K562 (cell line): ENCODE data around the gene CMTM4. TPM values are rescaled to one million over a fixed set of nuclear protein-coding genes. Genes with fewer than 3 reads are reported as not detected.

ENCODE experiments used
- ATAC-seq: fragments of 200-7000 bp; cut with Tn5 transposase; 3 replicates; pipeline ENCODE4 v1.9.1; 2020; ENCODE audit warnings: moderate library complexity
- BruUV-seq: library from RNA; stranded (reverse); fragments of 400-500 nt; replicated peaks from 2 replicates; lab custom pipeline; 2021; lab: Mats Ljungman, UMichigan
- CTCF ChIA-PET: fragments of 300-600 bp; formaldehyde crosslinking; extraction: SDS; loops from one replicate; lab custom pipeline; 2021; ENCODE audit warnings: low intra/inter-chr PET ratio; lab: Yijun Ruan, JAX
- POLR2A ChIA-PET: fragments of 300-600, 350-650 bp; sonication (Branson Sonifier 250); formaldehyde crosslinking; extraction: SDS; loops from one replicate; lab custom pipeline; 2021; ENCODE audit warnings: antibody characterized with exemption, inconsistent platforms; lab: Yijun Ruan, JAX
- DNase-seq, 4 experiments: peaks; one replicate each; pipeline versions ENCODE4 v3.0.0 to v3.0.0-alpha.2; 2011 to 2018; ENCODE audit warnings: low spot score in 3 of 4, mixed read lengths in 3 of 4; ENCODE audit errors: extremely low read depth in 1 of 4
- FAIRE-seq: peaks from 2 replicates; lab custom pipeline; 2011; peaks lifted over from hg19 to GRCh38; lab: Jason Lieb, UNC
- H2AFZ ChIP-seq: 2 replicates; pipeline ENCODE4 v1.6.0; 2011; ENCODE audit warnings: low read depth, low read length, control low read depth, inconsistent platforms
- H3K27ac ChIP-seq: fragments of 200-600 bp; 3 replicates; pipeline ENCODE4 v1.8.0; 2011; ENCODE audit warnings: low read depth, mild to moderate bottlenecking, control low read depth, inconsistent platforms, low read length, moderate library complexity, mixed read lengths; ENCODE audit errors: extremely low read depth
- H3K27me3 ChIP-seq, 2 experiments: fragments of 300-600 bp in 1 of 2; 2 replicates in 1 of 2; 3 replicates in 1 of 2; pipeline versions ENCODE4 v1.6.0 to v1.8.0; 2011; ENCODE audit warnings: inconsistent platforms in 2 of 2, low read length in 2 of 2, mild to moderate bottlenecking in 1 of 2, mixed read lengths in 1 of 2, moderate library complexity in 1 of 2; ENCODE audit not compliant: control insufficient read depth in 2 of 2, insufficient read depth in 2 of 2
- H3K36me3 ChIP-seq: fragments of 300-600 bp; 3 replicates; pipeline ENCODE4 v1.8.0; 2011; ENCODE audit warnings: mild to moderate bottlenecking, low read length, inconsistent platforms; ENCODE audit not compliant: control insufficient read depth, insufficient read depth
- H3K4me1 ChIP-seq, 2 experiments: fragments of 200-600 bp in 1 of 2; replicated peaks in 1 of 2; 2 replicates in 1 of 2; 3 replicates in 1 of 2; pipeline versions ENCODE4 v1.5.1 to v1.8.0; 2011; ENCODE audit warnings: inconsistent platforms in 2 of 2, low read length in 2 of 2, mild to moderate bottlenecking in 1 of 2, mixed read lengths in 1 of 2, moderate library complexity in 1 of 2; ENCODE audit not compliant: control insufficient read depth in 2 of 2, insufficient read depth in 2 of 2
- H3K4me2 ChIP-seq: 2 replicates; pipeline ENCODE4 v1.6.1; 2011; ENCODE audit warnings: low read length, control low read depth, inconsistent platforms, mixed read lengths; ENCODE audit not compliant: insufficient read depth
- H3K4me3 ChIP-seq: fragments of 200-600 bp; sonication (generic), shearing (Covaris generic); 2 replicates; pipeline ENCODE4 v1.5.1; 2016; ENCODE audit warnings: control low read depth, inconsistent platforms
- H3K79me2 ChIP-seq: fragments of 200-600 bp; 3 replicates; pipeline ENCODE4 v1.8.0; 2011; ENCODE audit warnings: low read length, inconsistent platforms; ENCODE audit not compliant: control insufficient read depth, insufficient read depth
- H3K9ac ChIP-seq, 2 experiments: 2 replicates each; pipeline versions ENCODE4 v1.6.0 to v1.6.1; 2011; ENCODE audit warnings: low read depth in 2 of 2, low read length in 2 of 2, control low read depth in 1 of 2, inconsistent platforms in 1 of 2, mild to moderate bottlenecking in 1 of 2, mixed read lengths in 1 of 2; ENCODE audit not compliant: insufficient read depth in 1 of 2
- H3K9me1 ChIP-seq: one replicate; pipeline ENCODE4 v1.6.0; 2011; ENCODE audit warnings: inconsistent platforms, mild to moderate bottlenecking, low read length, moderate library complexity; ENCODE audit not compliant: control insufficient read depth, insufficient read depth
- H3K9me3 ChIP-seq: replicated peaks from 2 replicates; pipeline ENCODE4 v1.5.1; 2011; ENCODE audit warnings: low read depth, low read length, inconsistent platforms; ENCODE audit not compliant: control insufficient read depth, insufficient read depth
- H4K20me1 ChIP-seq: replicated peaks from 2 replicates; pipeline ENCODE4 v1.6.1; 2011; ENCODE audit warnings: low read length, inconsistent platforms, mixed read lengths; ENCODE audit not compliant: control insufficient read depth, insufficient read depth
- PHF21A ChIP-seq: fragments of 450-650 bp; IDR thresholded peaks from 2 replicates; pipeline ENCODE4 v1.6.1; 2017; ENCODE audit warnings: low read depth, borderline replicate concordance
- RBM25 ChIP-seq: fragments of 200-400 bp; formaldehyde crosslinking; IDR thresholded peaks from 2 replicates; pipeline ENCODE4 v1.6.1; 2018; ENCODE audit warnings: low read length, low read depth, moderate library complexity; ENCODE audit not compliant: severe bottlenecking
- ZNF121 ChIP-seq: sonication (generic); formaldehyde crosslinking; conservative IDR thresholded peaks from 2 replicates; pipeline ENCODE4 v1.8.0; 2022; ENCODE audit warnings: missing genetic modification reagents
- WGBS: fragments of 100-300 bp; shearing (Covaris generic); methylation state at CpG from one replicate; pipeline ENCODE4 v1.1.6; 2016; ENCODE audit warnings: low coverage, mixed read lengths; ENCODE audit not compliant: insufficient coverage; ENCODE audit errors: missing lambda C conversion rate; 5-methylcytosine and 5-hydroxymethylcytosine counted together
- in situ Hi-C: fragments of 300-500 bp; cut with MboI; formaldehyde crosslinking; loops from 4 replicates; pipeline ENCODE4 v1.15.0; 2018; ENCODE audit warnings: inconsistent platforms, mixed read lengths
- intact Hi-C: fragments of 100-400 bp; cut with micrococcal nuclease; formaldehyde crosslinking; loops from 2 replicates; pipeline ENCODE4 v1.14.2; 2022
- polyA plus RNA-seq, 8 experiments: library from polyadenylated mRNA; depleted of rRNA in 4 of 8; stranded (reverse) in 5 of 8; unstranded in 3 of 8; fragments of >200 nt; fragmentation: Nextera tagmentation in 2 of 8; fragmentation: Illumina TruSeq in 1 of 8; extraction: Ambion mirVana in 2 of 8; extraction: Trizol in 1 of 8; gene quantifications; 2 replicates each; pipeline versions ENCODE4 v1.2.1 to v1.2.3, GENCODE V29; 2011 to 2014; ENCODE audit warnings: inconsistent platforms in 1 of 8, missing spikeins in 1 of 8
- total RNA-seq, 7 experiments: library from RNA; depleted of rRNA in 6 of 7; stranded (reverse); fragments of >200 nt in 6 of 7; fragmentation: Illumina TruSeq in 2 of 7; extraction: Trizol in 2 of 7; gene quantifications; 2 replicates each; pipeline versions ENCODE4 v1.2.1 to v1.2.3, GENCODE V29; 2011 to 2021; ENCODE audit warnings: low replicate concordance in 1 of 7

The CMTM4 gene
- total and polyA plus RNA-seq, 9 of the 15 experiments (the other 6 are each of a cell fraction or from before 2014, with no cell fraction given): 2.0 to 21.3 (median 12.5) TPM

DNA sequence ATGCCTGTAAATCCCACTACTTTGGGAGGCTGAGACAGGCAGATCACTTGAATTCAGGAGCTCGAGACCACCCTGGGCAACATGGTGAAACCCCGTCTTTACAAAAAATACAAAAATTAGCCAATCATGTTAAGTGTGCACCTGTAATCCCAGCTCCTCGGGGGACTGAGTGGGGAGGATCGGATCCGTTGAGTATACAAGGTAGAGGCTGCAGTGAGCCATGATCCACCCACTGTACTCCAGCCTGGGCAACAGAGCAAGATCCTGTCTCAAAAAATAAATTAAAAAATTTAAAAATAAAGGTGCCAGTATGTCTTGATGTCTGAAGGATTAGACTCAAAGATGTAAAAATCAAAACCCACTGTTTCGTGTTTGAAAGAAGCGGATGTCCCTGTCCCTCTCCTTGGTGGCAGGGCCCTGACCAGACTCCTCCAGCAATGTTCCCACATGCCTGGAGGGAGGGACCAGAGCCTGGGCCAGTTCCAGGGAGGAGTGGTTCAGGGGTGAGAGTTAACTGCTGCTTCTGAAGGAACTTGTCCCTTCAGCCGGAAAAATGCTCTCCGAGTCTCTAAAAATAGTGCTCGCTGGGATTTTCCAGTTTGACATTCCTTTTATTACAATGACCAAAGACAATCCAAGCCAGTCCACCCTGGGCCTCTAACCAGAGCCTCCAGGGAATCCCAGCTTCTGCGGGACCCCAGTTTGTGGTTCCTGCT is 9.4 kb upstream of the CMTM4 start:
- 0 out of 2 replicates have a peak, but pooled peaks cover 1% of the 10 kb centered on the region for H3K9me3 ChIP-seq
- H3K27ac ChIP-seq: no peak overlapping the region
- no peak for ATAC-seq
- intact Hi-C loops: no loop called here
- no peak for DNase-seq
- no peak overlapping the region for H3K4me3 ChIP-seq
- WGBS: 52% methylated on average over 10 of the region's 11 CpGs
- no peaks in the 10 kb centered on the region; a peak in 1 of 5 replicates for H3K27me3 ChIP-seq
- no peaks in the 10 kb centered on the region for H3K9me1 ChIP-seq
- H3K9ac ChIP-seq: peak overlapping the region in 1 of 2 experiments; percentile 17; a peak in 1 of 4 replicates
- no peak overlapping the region for H3K4me2 ChIP-seq
- CTCF ChIA-PET: no interaction called here
- no peaks in the 10 kb centered on the region for H3K79me2 ChIP-seq
- no peaks in the 10 kb centered on the region for H4K20me1 ChIP-seq
- H3K36me3 ChIP-seq: no peaks in the 10 kb centered on the region
- H2AFZ ChIP-seq: peak overlapping the region; percentile 14; the same call in 1 of the 2 replicates
- TF ChIP-seq ZNF121 (peak; percentile 74; the same call in 1 of the 2 replicates), PHF21A (no peak), RBM25 (peak; percentile 25)
- TF ChIP-seq, all 486 proteins: peak for 2
- POLR2A ChIA-PET: interaction anchor here (0.7 to 1.6 kb wide), 2 partner anchors 9 to 21 kb away, joined by 4 read pairs; partner anchors contain the start of gene CMTM4
- H3K4me1 ChIP-seq: peaks cover 0 to 4% of the 10 kb centered on the region in 2 experiments; a peak in 2 of 5 replicates
- in situ Hi-C loops: no loop called here
- no TSS peak for BruUV-seq
- FAIRE-seq: no peak
